Large intestine (tissue), 3 donors: ENCODE data around the gene SLC6A3. TPM values are rescaled to one million over a fixed set of nuclear protein-coding genes. Genes with fewer than 3 reads are reported as not detected.

Source experiments
- DNase-seq, 2 donors: peaks; one replicate each; pipeline versions ENCODE4 v3.0.0 to v3.0.0-alpha.2; 2013
- H3K27ac ChIP-seq: one replicate; pipeline ENCODE4 v1.5.1; 2013; ENCODE audit warnings: low read length
- H3K27me3 ChIP-seq: 2 replicates; pipeline ENCODE4 v1.6.1; 2013; ENCODE audit warnings: low read length; ENCODE audit not compliant: control insufficient read depth, insufficient read depth
- H3K36me3 ChIP-seq: 2 replicates; pipeline ENCODE4 v1.6.1; 2013; ENCODE audit warnings: low read length; ENCODE audit not compliant: control insufficient read depth, insufficient read depth
- H3K4me1 ChIP-seq: one replicate; pipeline ENCODE4 v1.6.1; 2013; ENCODE audit warnings: low read length; ENCODE audit not compliant: control insufficient read depth, insufficient read depth
- H3K4me3 ChIP-seq: one replicate; pipeline ENCODE4 v1.5.1; 2013; ENCODE audit warnings: low read length
- H3K9me3 ChIP-seq: one replicate; pipeline ENCODE4 v1.6.1; 2013; ENCODE audit warnings: mild to moderate bottlenecking, low read depth, low read length, moderate library complexity; ENCODE audit not compliant: control insufficient read depth
- WGBS: methylation state at CpG from one replicate; pipeline ENCODE4 v1.1.5; 2013; ENCODE audit warnings: low lambda C conversion rate; ENCODE audit not compliant: insufficient coverage; 5-methylcytosine and 5-hydroxymethylcytosine counted together
- polyA plus RNA-seq: library from polyadenylated mRNA; unstranded; fragments of 120-200 nt; gene quantifications from one replicate; pipeline ENCODE4 v1.2.1, GENCODE V29; 2013

SLC6A3 gene
- polyA plus RNA-seq, 1 donor: 0.13 TPM

- Histone ChIP-seq H3K36me3 (no peaks in the 10 kb centered on the region), H3K9me3 (no peaks in the 10 kb centered on the region), H3K27ac (no peak overlapping the region), H3K4me3 (no peak overlapping the region), H3K4me1 (peaks cover 8% of the 10 kb centered on the region), H3K27me3 (peaks cover 68% of the 10 kb centered on the region)
- DNase-seq: no peak
- no CpG with 5 or more reads among the region's 24 CpGs for WGBS
Measured at GRCh38 chr5:1441166-1441865, 3.9 kb downstream of the SLC6A3 start.

GRCh38 chr5:1440098-1440493, 5.1 kb downstream of the SLC6A3 start:
- no peak for DNase-seq
- H3K27ac ChIP-seq: no peak overlapping the region
- no peaks in the 10 kb centered on the region for H3K9me3 ChIP-seq
- WGBS: 93% methylated on average over 3 of the region's 3 CpGs
- peaks cover 59% of the 10 kb centered on the region for H3K27me3 ChIP-seq
- no peaks in the 10 kb centered on the region for H3K36me3 ChIP-seq
- H3K4me1 ChIP-seq: peaks cover 8% of the 10 kb centered on the region
- H3K4me3 ChIP-seq: no peak overlapping the region

- H3K27ac ChIP-seq: no peak overlapping the region
- H3K9me3 ChIP-seq: no peaks in the 10 kb centered on the region
- peaks cover 7% of the 10 kb centered on the region for H3K4me1 ChIP-seq
- DNase-seq: no peak
- H3K27me3 ChIP-seq: peaks cover 53% of the 10 kb centered on the region
- WGBS: 75% methylated on average over 1 of the region's 15 CpGs
- no peak overlapping the region for H3K4me3 ChIP-seq
- no peaks in the 10 kb centered on the region for H3K36me3 ChIP-seq
Measured at GRCh38 chr5:1439388-1440097, 5.7 kb downstream of the SLC6A3 start.

GRCh38 chr5:1438871-1439270, 6.4 kb downstream of the SLC6A3 start:
- Histone ChIP-seq H3K4me3 (no peak overlapping the region), H3K9me3 (no peaks in the 10 kb centered on the region), H3K27ac (no peak overlapping the region), H3K4me1 (peaks cover 5% of the 10 kb centered on the region), H3K36me3 (no peaks in the 10 kb centered on the region), H3K27me3 (peaks cover 47% of the 10 kb centered on the region)
- DNase-seq: no peak
- no CpG with 5 or more reads among the region's 21 CpGs for WGBS

GRCh38 chr5:1437876-1438559, 7.2 kb downstream of the SLC6A3 start:
- Histone ChIP-seq H3K4me1 (peaks cover 5% of the 10 kb centered on the region), H3K36me3 (no peaks in the 10 kb centered on the region), H3K27ac (no peak overlapping the region), H3K4me3 (no peak overlapping the region), H3K9me3 (peaks cover 5% of the 10 kb centered on the region), H3K27me3 (peaks cover 38% of the 10 kb centered on the region)
- WGBS: no CpG with 5 or more reads among the region's 25 CpGs
- DNase-seq: no peak

GRCh38 chr5:1437226-1437829, 7.9 kb downstream of the SLC6A3 start:
- DNase-seq: peak; percentile 52 to 77
- Histone ChIP-seq H3K4me1 (peaks cover 5% of the 10 kb centered on the region), H3K27ac (no peak overlapping the region), H3K36me3 (no peaks in the 10 kb centered on the region), H3K4me3 (no peak overlapping the region), H3K9me3 (peaks cover 5% of the 10 kb centered on the region), H3K27me3 (peaks cover 31% of the 10 kb centered on the region)
- 88% methylated on average over 3 of the region's 11 CpGs for WGBS

- no peaks in the 10 kb centered on the region for H3K36me3 ChIP-seq
- 100% methylated on average over 2 of the region's 16 CpGs for WGBS
- H3K9me3 ChIP-seq: peaks cover 5% of the 10 kb centered on the region
- H3K4me1 ChIP-seq: peaks cover 5% of the 10 kb centered on the region
- H3K27ac ChIP-seq: no peak overlapping the region
- H3K27me3 ChIP-seq: peaks cover 25% of the 10 kb centered on the region
- H3K4me3 ChIP-seq: no peak overlapping the region
- DNase-seq: no peak
Measured at GRCh38 chr5:1436681-1437080, 8.6 kb downstream of the SLC6A3 start.

GRCh38 chr5:1436036-1436435, 9.2 kb downstream of the SLC6A3 start:
- DNase-seq: no peak
- WGBS: no CpG with 5 or more reads among the region's 10 CpGs
- H3K9me3 ChIP-seq: peaks cover 5% of the 10 kb centered on the region
- no peak overlapping the region for H3K27ac ChIP-seq
- peaks cover 5% of the 10 kb centered on the region for H3K4me1 ChIP-seq
- H3K36me3 ChIP-seq: no peaks in the 10 kb centered on the region
- peaks cover 19% of the 10 kb centered on the region for H3K27me3 ChIP-seq
- no peak overlapping the region for H3K4me3 ChIP-seq

GRCh38 chr5:1435369-1435768, 9.9 kb downstream of the SLC6A3 start:
- Histone ChIP-seq H3K36me3 (no peaks in the 10 kb centered on the region), H3K9me3 (peaks cover 5% of the 10 kb centered on the region), H3K27ac (no peak overlapping the region), H3K27me3 (peaks cover 12% of the 10 kb centered on the region), H3K4me3 (no peak overlapping the region), H3K4me1 (peaks cover 5% of the 10 kb centered on the region)
- no peak for DNase-seq
- WGBS: no CpG with 5 or more reads among the region's 2 CpGs

- DNase-seq: no peak
- Histone ChIP-seq H3K36me3 (no peaks in the 10 kb centered on the region), H3K27me3 (no peaks in the 10 kb centered on the region), H3K27ac (no peak overlapping the region), H3K4me1 (peaks cover under 1% of the 10 kb centered on the region), H3K9me3 (peaks cover 8% of the 10 kb centered on the region), H3K4me3 (no peak overlapping the region)
- WGBS: 100% methylated on average over 2 of the region's 15 CpGs
Measured at GRCh38 chr5:1432296-1432695, 12.9 kb downstream of the SLC6A3 start.
